ENCODE measurements around the gene EXOC6B. TPM values are rescaled to one million over a fixed set of nuclear protein-coding genes. Genes with fewer than 3 reads are reported as not detected.

The EXOC6B gene
- total RNA-seq, 1 donor from 2014 or later: 104 TPM

GRCh38 chr2:72822794-72823193, 3.0 kb downstream of the EXOC6B start:
- H3K27ac Mint-ChIP-seq: peak overlapping the region; percentile 57
- peaks cover 9% of the 10 kb centered on the region for H3K36me3 Mint-ChIP-seq
- no peak for TF ChIP-seq CTCF (IDR thresholded peaks at IDR 0.05; ENCODE audit: unreplicated experiment)
- peaks cover 3% of the 10 kb centered on the region for H3K9me3 Mint-ChIP-seq
- no peaks in the 10 kb centered on the region for H3K27me3 Mint-ChIP-seq (ENCODE audit: low read depth)
- peaks cover 53% of the 10 kb centered on the region for H3K4me1 Mint-ChIP-seq
- DNase-seq (ENCODE audit: low spot score in 2 of 2, unreplicated experiment in 2 of 2): no peak
- no peak overlapping the region for H3K4me3 Mint-ChIP-seq

DNA sequence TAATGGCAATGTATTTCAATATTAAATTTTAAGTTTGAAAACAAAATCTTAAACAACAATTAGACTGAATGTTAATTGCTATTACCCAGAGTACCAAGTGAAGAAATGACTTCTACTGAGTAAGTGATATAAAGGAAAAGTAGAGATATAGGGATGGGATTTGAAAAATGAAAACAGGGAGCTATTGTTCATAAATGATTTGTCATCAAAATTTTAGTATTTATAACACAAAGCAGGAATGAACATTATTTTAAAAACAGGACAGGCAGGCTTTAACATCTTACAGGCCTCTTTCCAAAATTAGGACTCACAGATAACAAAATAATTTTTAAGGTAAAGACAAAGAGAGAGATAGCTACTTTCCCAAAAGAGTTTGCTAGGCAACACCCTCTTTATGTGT, 3.9 kb downstream of the EXOC6B start:
- Mint-ChIP-seq H3K4me3 (no peak overlapping the region), H3K4me1 (peaks cover 50% of the 10 kb centered on the region), H3K27me3 (ENCODE audit: low read depth) (no peaks in the 10 kb centered on the region), H3K9me3 (peaks cover 3% of the 10 kb centered on the region), H3K27ac (peak overlapping the region; percentile 76), H3K36me3 (peaks cover 9% of the 10 kb centered on the region)
- no peak for DNase-seq (ENCODE audit: low spot score in 2 of 2, unreplicated experiment in 2 of 2)
- no peak for TF ChIP-seq CTCF (IDR thresholded peaks at IDR 0.05; ENCODE audit: unreplicated experiment)

DNA sequence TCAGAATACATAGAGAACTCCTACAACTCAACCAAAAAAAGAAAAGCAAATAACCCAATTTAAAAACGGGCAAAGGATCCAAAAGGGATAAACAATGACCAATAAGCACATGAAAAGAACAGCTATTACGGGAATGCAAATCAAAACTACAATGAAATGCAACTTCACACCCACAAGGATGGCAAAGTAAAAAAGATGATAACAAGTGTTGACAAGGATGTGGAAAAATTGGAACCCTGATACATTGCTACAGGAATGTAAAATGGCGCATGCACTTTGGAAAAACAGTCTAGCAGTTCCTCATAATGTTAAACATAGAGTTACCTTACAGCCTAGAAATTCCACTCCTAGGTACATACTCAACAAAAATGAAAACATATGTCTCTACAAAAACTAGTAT, 4.7 kb downstream of the EXOC6B start:
- DNase-seq (ENCODE audit: low spot score in 2 of 2, unreplicated experiment in 2 of 2): no peak
- peaks cover 9% of the 10 kb centered on the region for H3K36me3 Mint-ChIP-seq
- H3K4me1 Mint-ChIP-seq: peaks cover 53% of the 10 kb centered on the region
- H3K4me3 Mint-ChIP-seq: no peak overlapping the region
- H3K9me3 Mint-ChIP-seq: peaks cover 3% of the 10 kb centered on the region
- TF ChIP-seq CTCF (IDR thresholded peaks at IDR 0.05; ENCODE audit: unreplicated experiment): no peak
- no peak overlapping the region for H3K27ac Mint-ChIP-seq
- H3K27me3 Mint-ChIP-seq (ENCODE audit: low read depth): no peaks in the 10 kb centered on the region

- H3K36me3 Mint-ChIP-seq: peaks cover 13% of the 10 kb centered on the region
- H3K27me3 Mint-ChIP-seq (ENCODE audit: low read depth): no peaks in the 10 kb centered on the region
- TF ChIP-seq CTCF (IDR thresholded peaks at IDR 0.05; ENCODE audit: unreplicated experiment): no peak
- H3K4me1 Mint-ChIP-seq: peaks cover 45% of the 10 kb centered on the region
- DNase-seq (ENCODE audit: low spot score in 2 of 2, unreplicated experiment in 2 of 2): no peak
- peaks cover 7% of the 10 kb centered on the region for H3K9me3 Mint-ChIP-seq
- no peak overlapping the region for H3K27ac Mint-ChIP-seq
- no peak overlapping the region for H3K4me3 Mint-ChIP-seq
These were observed 6.3 kb downstream of the EXOC6B start for GRCh38 chr2:72819501-72819900.

GRCh38 chr2:72815655-72816278, 10.1 kb downstream of the EXOC6B start:
- H3K4me1 Mint-ChIP-seq: peaks cover 20% of the 10 kb centered on the region
- no peak overlapping the region for H3K27ac Mint-ChIP-seq
- no peaks in the 10 kb centered on the region for H3K27me3 Mint-ChIP-seq (ENCODE audit: low read depth)
- DNase-seq (ENCODE audit: low spot score in 2 of 2, unreplicated experiment in 2 of 2): no peak
- no peak overlapping the region for H3K4me3 Mint-ChIP-seq
- H3K9me3 Mint-ChIP-seq: peaks cover 4% of the 10 kb centered on the region
- no peak for TF ChIP-seq CTCF (IDR thresholded peaks at IDR 0.05; ENCODE audit: unreplicated experiment)
- peaks cover 16% of the 10 kb centered on the region for H3K36me3 Mint-ChIP-seq

- TF ChIP-seq CTCF (IDR thresholded peaks at IDR 0.05; ENCODE audit: unreplicated experiment): no peak
- Mint-ChIP-seq H3K36me3 (peaks cover 31% of the 10 kb centered on the region), H3K4me1 (peaks cover 12% of the 10 kb centered on the region), H3K27me3 (ENCODE audit: low read depth) (no peaks in the 10 kb centered on the region), H3K27ac (no peak overlapping the region), H3K9me3 (peaks cover 21% of the 10 kb centered on the region), H3K4me3 (no peak overlapping the region)
- no peak for DNase-seq (ENCODE audit: low spot score in 2 of 2, unreplicated experiment in 2 of 2)
These were observed 12.0 kb downstream of the EXOC6B start for GRCh38 chr2:72813841-72814240.
